Measurements from ENCODE around the gene SPECC1. TPM values are rescaled to one million over a fixed set of nuclear protein-coding genes. Genes with fewer than 3 reads are reported as not detected.

SPECC1 gene
- total RNA-seq, 1 experiment from 2014 or later: 43.5 TPM

DNA sequence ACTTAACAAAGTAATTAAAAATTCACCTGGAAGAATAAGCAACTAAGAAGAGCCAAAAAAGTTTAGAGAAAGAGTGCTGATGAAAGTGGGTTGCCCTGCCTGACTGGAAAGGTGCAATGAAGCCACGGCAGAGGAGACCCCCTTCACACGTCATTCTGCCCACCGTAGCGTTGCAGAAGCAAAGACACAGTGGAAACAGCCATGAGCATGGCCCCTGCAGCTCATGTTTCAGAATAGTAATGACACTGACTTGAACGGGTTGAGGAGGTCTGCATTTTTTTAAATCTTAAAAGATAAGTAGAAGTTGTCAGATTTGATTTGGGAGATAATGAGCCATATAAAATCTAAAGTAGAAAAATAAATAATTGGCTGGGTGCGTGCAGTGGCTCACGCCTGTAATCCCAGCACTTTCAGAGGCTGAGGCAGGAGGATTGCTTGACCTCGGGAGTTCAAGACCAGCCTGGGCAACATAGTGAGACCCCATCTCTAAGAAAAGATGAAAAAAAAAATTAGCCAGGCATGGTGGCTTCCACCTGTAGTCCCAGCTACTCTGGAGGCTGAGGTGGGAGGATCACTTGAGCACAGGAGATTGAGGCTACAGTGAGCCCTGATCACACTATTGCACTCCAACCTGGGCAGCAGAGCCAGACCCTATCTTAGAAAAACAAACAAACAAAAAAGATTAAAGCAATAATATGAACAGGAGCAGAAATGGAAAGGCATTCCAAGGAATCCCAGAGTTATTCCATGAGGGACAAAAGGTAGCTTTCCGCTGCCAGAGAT, 273.6 kb downstream of the SPECC1 start:
- ChIA-PET RAD21 (ENCODE audit: low non-redundant PET in 1 of 2, low total read pairs in 2 of 2, uncharacterized antibody in 2 of 2, unreplicated experiment in 2 of 2) (no interaction called here), POLR2A (no interaction called here)

More for the DNA sequence above, 273.6 kb downstream of the SPECC1 start:
- H3K4me1 ChIP-seq (ENCODE audit: control insufficient read depth in 1 of 2, insufficient read depth in 2 of 2, low read length in 2 of 2): peaks cover 0 to 5% of the 10 kb centered on the region in 2 experiments; a peak in 1 of 4 replicates
- CTCF ChIA-PET: no interaction called here
- H3K9ac ChIP-seq (ENCODE audit: low read length): no peak overlapping the region
- H3K79me2 ChIP-seq (ENCODE audit: insufficient read depth, low read length): no peaks in the 10 kb centered on the region
- H3K27me3 ChIP-seq (ENCODE audit: insufficient read depth, low read length): no peaks in the 10 kb centered on the region
- no peak overlapping the region for H3K4me2 ChIP-seq (ENCODE audit: low read length)
- ATAC-seq (no peak), DNase-seq (ENCODE audit: low read depth, low spot score) (no peak)
- no peaks in the 10 kb centered on the region for H3K36me3 ChIP-seq (ENCODE audit: control insufficient read depth in 1 of 2, insufficient read depth in 2 of 2, low read length in 2 of 2)
- TF ChIP-seq YY1 (IDR thresholded peaks at IDR 0.05; ENCODE audit: extremely low read depth, insufficient replicate concordance, low read depth, low read length) (no peak), ELF1 (IDR thresholded peaks at IDR 0.05; ENCODE audit: borderline replicate concordance, low read depth) (no peak), TCF7L2 (IDR thresholded peaks at IDR 0.05; ENCODE audit: borderline replicate concordance, extremely low read depth, insufficient read depth, insufficient read length) (no peak), FOSL1 (IDR thresholded peaks at IDR 0.05; ENCODE audit: low read depth) (no peak), SRF (IDR thresholded peaks at IDR 0.05; ENCODE audit: low read depth) (no peak), MAX (IDR thresholded peaks at IDR 0.05) (no peak), POLR2AphosphoS5 (IDR thresholded peaks at IDR 0.05; ENCODE audit: low read depth, low read length) (no peak), SP1 (IDR thresholded peaks at IDR 0.05; ENCODE audit: low read depth) (no peak), ZNF274 (IDR thresholded peaks at IDR 0.05; ENCODE audit: low read depth, low read length) (no peak), EZH2 (IDR thresholded peaks at IDR 0.05) (no peak), CBX3 (IDR thresholded peaks at IDR 0.05; ENCODE audit: low read depth) (no peak), ZBTB33 (IDR thresholded peaks at IDR 0.05; ENCODE audit: extremely low read depth, insufficient replicate concordance, low read length) (no peak), RAD21 (IDR thresholded peaks at IDR 0.05; ENCODE audit: low read depth) (no peak)
- TF ChIP-seq, protein P1, sequence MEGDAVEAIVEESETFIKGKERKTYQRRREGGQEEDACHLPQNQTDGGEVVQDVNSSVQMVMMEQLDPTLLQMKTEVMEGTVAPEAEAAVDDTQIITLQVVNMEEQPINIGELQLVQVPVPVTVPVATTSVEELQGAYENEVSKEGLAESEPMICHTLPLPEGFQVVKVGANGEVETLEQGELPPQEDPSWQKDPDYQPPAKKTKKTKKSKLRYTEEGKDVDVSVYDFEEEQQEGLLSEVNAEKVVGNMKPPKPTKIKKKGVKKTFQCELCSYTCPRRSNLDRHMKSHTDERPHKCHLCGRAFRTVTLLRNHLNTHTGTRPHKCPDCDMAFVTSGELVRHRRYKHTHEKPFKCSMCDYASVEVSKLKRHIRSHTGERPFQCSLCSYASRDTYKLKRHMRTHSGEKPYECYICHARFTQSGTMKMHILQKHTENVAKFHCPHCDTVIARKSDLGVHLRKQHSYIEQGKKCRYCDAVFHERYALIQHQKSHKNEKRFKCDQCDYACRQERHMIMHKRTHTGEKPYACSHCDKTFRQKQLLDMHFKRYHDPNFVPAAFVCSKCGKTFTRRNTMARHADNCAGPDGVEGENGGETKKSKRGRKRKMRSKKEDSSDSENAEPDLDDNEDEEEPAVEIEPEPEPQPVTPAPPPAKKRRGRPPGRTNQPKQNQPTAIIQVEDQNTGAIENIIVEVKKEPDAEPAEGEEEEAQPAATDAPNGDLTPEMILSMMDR (IDR thresholded peaks at IDR 0.05 in 2 of 3, conservative IDR thresholded peaks at IDR 0.05 in 1 of 3; ENCODE audit: borderline replicate concordance in 1 of 3, insufficient read depth in 1 of 3, low read depth in 2 of 3, low read length in 2 of 3): no peak
- TF ChIP-seq, protein P2, sequence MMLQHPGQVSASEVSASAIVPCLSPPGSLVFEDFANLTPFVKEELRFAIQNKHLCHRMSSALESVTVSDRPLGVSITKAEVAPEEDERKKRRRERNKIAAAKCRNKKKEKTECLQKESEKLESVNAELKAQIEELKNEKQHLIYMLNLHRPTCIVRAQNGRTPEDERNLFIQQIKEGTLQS (IDR thresholded peaks at IDR 0.05): no peak
- H3K4me3 ChIP-seq (replicated peaks in 1 of 2; ENCODE audit: low read depth in 1 of 2, low read length in 2 of 2): no peak overlapping the region
- no peaks in the 10 kb centered on the region for H3K9me3 ChIP-seq (ENCODE audit: control insufficient read depth in 1 of 2, insufficient read depth in 1 of 2, low read depth in 1 of 2, low read length in 2 of 2)
- H4K20me1 ChIP-seq (ENCODE audit: insufficient read depth): no peaks in the 10 kb centered on the region
- no peak overlapping the region for H2AFZ ChIP-seq (ENCODE audit: low read depth, low read length, poor library complexity, severe bottlenecking)
- intact Hi-C loops (cut with micrococcal nuclease): no loop called here
- no TSS peak for BruUV-seq (replicated peaks)
- no peak overlapping the region for H3K27ac ChIP-seq (ENCODE audit: low read depth, low read length)
- H3K9me2 ChIP-seq (ENCODE audit: insufficient read depth): no peaks in the 10 kb centered on the region

All from HCT116 (cell line).